A549 (cell line): ENCODE results near the gene HSD17B13.

ENCODE experiments used
- MAFK ChIP-seq: fragments of 450-650 bp; IDR thresholded peaks from 2 replicates; pipeline ENCODE4 v1.6.1; 2014; ENCODE audit not compliant: partially characterized antibody
- MAZ ChIP-seq: fragments of 150-350 bp; IDR thresholded peaks from 2 replicates; pipeline ENCODE4 v1.6.1; 2014; ENCODE audit warnings: antibody characterized with exemption, low read depth, low read length, borderline replicate concordance
- NR3C1 ChIP-seq: fragments of >200 bp; sonication (Bioruptor Twin); formaldehyde crosslinking; IDR thresholded peaks from 3 replicates; pipeline ENCODE4 v1.6.1; 2017
- POLR2A ChIP-seq: IDR thresholded peaks from 2 replicates; pipeline ENCODE4 v1.6.1; 2012; ENCODE audit warnings: mild to moderate bottlenecking, low read length
- TF ChIP-seq, protein P1 (sequence below): fragments of 200-600 bp; sonication (generic); IDR thresholded peaks from 2 replicates; pipeline ENCODE4 v1.6.1; 2016; ENCODE audit warnings: antibody characterized with exemption, mild to moderate bottlenecking, moderate library complexity

DNA sequence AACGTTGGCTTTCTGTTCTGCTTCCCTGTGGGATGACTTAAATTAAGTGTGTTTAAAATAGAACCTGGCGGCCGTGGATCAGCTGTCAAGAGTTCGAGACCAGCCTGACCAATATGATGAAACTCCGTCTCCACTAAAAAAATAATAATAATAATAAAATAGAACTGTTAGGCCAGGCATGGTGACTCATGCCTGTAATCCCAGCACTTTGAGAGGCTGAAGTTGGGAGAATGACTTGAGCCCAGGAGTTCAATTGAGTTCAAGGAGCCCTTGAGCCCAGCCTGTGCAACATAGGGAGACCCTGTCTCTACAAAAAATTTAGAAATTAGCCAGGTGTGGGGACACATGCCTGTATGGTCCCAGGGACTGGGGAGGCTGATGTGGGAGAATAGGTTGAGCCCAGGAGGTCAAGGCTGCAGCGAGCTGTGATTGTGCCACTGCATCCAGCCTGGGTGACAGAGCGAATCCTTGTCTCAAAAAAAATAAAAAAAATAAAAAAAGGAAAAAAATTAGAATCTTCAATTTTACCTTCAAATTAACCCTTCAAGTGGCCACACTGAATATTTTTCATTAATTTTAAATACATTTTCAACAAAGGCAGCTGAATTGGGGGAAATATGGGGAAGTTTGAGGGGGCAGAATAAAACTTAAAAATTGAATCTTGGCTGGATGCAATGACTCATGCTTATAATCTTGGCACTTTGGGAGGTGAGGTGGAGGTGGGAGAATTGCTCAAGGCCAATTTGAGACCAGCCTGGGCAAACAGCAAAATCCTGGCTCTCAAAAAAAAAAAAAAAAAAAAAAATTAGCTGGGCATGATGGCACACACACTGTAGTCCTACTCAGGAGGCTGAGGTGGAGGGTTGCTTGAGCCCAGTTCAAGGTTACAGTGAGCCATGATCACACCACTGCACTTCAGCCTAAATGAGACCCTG, 31.8 kb upstream of the HSD17B13 start:
- TF ChIP-seq MAZ (no peak), POLR2A (no peak), NR3C1 (no peak), MAFK (no peak)
- TF ChIP-seq, protein P1, sequence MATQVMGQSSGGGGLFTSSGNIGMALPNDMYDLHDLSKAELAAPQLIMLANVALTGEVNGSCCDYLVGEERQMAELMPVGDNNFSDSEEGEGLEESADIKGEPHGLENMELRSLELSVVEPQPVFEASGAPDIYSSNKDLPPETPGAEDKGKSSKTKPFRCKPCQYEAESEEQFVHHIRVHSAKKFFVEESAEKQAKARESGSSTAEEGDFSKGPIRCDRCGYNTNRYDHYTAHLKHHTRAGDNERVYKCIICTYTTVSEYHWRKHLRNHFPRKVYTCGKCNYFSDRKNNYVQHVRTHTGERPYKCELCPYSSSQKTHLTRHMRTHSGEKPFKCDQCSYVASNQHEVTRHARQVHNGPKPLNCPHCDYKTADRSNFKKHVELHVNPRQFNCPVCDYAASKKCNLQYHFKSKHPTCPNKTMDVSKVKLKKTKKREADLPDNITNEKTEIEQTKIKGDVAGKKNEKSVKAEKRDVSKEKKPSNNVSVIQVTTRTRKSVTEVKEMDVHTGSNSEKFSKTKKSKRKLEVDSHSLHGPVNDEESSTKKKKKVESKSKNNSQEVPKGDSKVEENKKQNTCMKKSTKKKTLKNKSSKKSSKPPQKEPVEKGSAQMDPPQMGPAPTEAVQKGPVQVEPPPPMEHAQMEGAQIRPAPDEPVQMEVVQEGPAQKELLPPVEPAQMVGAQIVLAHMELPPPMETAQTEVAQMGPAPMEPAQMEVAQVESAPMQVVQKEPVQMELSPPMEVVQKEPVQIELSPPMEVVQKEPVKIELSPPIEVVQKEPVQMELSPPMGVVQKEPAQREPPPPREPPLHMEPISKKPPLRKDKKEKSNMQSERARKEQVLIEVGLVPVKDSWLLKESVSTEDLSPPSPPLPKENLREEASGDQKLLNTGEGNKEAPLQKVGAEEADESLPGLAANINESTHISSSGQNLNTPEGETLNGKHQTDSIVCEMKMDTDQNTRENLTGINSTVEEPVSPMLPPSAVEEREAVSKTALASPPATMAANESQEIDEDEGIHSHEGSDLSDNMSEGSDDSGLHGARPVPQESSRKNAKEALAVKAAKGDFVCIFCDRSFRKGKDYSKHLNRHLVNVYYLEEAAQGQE, result no peak
